Measurements from ENCODE around the gene IL31RA.

DNA sequence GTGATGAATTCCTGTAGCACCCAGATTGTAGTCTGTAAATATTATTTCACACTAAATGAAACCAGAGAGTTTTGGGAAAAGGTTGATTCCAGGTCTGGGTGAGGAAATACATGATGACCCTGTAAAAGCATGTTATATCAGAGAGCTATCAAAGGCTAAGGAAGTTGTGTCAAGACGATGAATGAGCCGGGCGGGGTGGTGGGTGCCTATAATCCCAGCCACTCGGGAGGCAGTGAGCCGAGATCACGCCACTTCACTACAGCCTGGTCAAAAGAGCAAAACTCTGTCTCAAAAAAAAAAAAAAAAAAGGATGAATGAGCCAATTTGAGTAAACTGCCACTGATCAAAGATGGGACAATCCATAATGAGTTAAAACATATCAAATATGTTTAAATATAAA lies 114.4 kb downstream of the IL31RA start:
- TF ChIP-seq, protein P1, sequence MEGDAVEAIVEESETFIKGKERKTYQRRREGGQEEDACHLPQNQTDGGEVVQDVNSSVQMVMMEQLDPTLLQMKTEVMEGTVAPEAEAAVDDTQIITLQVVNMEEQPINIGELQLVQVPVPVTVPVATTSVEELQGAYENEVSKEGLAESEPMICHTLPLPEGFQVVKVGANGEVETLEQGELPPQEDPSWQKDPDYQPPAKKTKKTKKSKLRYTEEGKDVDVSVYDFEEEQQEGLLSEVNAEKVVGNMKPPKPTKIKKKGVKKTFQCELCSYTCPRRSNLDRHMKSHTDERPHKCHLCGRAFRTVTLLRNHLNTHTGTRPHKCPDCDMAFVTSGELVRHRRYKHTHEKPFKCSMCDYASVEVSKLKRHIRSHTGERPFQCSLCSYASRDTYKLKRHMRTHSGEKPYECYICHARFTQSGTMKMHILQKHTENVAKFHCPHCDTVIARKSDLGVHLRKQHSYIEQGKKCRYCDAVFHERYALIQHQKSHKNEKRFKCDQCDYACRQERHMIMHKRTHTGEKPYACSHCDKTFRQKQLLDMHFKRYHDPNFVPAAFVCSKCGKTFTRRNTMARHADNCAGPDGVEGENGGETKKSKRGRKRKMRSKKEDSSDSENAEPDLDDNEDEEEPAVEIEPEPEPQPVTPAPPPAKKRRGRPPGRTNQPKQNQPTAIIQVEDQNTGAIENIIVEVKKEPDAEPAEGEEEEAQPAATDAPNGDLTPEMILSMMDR (IDR thresholded peaks at IDR 0.05): no peak
- TF ChIP-seq POLR2A (IDR thresholded peaks at IDR 0.05): no peak

Data from upper lobe of left lung (tissue), 4 donors.